ENCODE data around the gene ELF3.
"Not testable (repeated sequence)": the region's sequence is repeated elsewhere in the genome, so short reads cannot be mapped to it uniquely, and the experiment has no call there.

Gene ELF3

DNA sequence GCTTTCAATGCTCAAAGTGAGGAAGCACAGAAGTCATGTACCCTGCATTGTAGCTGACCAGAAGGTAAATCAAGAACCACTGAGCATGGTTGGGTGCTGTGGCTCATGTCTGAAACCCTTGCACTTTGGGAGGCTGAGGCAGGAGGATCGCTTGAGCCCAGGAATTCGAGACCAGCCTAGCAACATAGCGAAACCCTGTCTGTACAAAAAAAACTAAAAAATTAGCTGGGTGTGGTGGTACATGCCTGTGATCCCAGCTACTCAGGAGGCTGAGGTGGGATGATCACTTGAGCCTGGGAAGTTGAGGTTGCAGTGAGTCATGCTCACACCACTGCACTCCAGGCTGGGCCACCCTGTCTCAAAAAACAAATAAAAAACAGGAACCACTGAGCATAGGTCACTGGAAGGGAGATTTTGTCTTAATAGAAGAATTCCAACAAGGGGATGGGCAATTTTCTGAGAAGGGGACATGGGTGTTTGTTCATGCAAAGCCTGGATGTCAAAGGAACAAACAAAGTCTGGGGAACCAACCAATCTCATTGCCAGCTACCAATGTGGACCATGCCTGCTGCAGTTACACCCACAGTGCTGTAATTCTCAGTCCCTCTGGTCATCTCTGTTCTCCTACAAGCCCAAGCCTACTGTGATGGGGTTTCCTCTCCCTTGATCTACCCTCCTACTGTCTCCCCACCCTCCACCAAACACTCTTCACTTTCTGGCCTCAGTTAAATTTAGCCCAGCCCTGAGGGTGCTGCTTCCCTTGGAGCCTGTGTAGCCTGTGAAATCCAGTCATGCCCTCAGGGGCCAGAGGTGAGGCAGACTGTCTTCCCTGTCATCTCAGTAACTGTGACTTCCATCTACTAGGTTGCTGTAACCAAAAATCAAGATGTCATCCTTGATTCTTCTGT is 47.9 kb downstream of the ELF3 start:
- no peak overlapping the region for H3K4me2 ChIP-seq
- no peaks in the 10 kb centered on the region for H4K20me1 ChIP-seq (ENCODE audit: insufficient read depth)
- TF ChIP-seq, protein P1, sequence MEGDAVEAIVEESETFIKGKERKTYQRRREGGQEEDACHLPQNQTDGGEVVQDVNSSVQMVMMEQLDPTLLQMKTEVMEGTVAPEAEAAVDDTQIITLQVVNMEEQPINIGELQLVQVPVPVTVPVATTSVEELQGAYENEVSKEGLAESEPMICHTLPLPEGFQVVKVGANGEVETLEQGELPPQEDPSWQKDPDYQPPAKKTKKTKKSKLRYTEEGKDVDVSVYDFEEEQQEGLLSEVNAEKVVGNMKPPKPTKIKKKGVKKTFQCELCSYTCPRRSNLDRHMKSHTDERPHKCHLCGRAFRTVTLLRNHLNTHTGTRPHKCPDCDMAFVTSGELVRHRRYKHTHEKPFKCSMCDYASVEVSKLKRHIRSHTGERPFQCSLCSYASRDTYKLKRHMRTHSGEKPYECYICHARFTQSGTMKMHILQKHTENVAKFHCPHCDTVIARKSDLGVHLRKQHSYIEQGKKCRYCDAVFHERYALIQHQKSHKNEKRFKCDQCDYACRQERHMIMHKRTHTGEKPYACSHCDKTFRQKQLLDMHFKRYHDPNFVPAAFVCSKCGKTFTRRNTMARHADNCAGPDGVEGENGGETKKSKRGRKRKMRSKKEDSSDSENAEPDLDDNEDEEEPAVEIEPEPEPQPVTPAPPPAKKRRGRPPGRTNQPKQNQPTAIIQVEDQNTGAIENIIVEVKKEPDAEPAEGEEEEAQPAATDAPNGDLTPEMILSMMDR (conservative IDR thresholded peaks at IDR 0.05; ENCODE audit: low read depth, low read length) = no peak
- H3K4me3 ChIP-seq (IDR thresholded peaks at IDR 0.05; ENCODE audit: insufficient read depth, low read depth, low read length) = no peak overlapping the region
- no peak overlapping the region for H2AFZ ChIP-seq (ENCODE audit: low read depth)
- H3K27ac ChIP-seq = no peak overlapping the region
- H3K4me1 ChIP-seq (ENCODE audit: low read depth, poor library complexity, severe bottlenecking) = no peaks in the 10 kb centered on the region
- no peaks in the 10 kb centered on the region for H3K27me3 ChIP-seq (ENCODE audit: insufficient read depth, low read depth)
- no peaks in the 10 kb centered on the region for H3K79me2 ChIP-seq (ENCODE audit: insufficient read depth, low read depth)
- H3K36me3 ChIP-seq (ENCODE audit: insufficient read depth) = no peaks in the 10 kb centered on the region
- H3K9ac ChIP-seq = no peak overlapping the region

DNA sequence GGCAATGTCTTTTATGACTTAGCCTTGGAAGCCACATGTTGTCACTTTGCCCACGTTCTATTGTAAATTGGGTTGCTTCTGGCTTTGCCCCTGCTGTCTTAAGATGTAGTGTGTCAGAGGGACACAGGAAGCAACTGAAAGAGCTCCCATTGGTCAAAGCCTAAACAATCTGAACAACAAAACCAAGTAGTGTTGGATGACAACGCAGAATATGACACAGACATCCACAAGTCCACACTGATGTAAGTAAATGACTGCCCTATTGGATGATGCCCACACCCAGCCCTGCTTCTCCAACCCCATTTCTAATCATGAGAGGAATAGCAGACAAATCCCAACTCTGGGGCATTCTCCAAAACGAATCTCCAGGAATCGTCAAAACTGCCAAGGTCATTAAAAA is 50.7 kb downstream of the ELF3 start:
- Histone ChIP-seq H3K27ac (no peak overlapping the region), H3K4me1 (ENCODE audit: low read depth, poor library complexity, severe bottlenecking) (no peaks in the 10 kb centered on the region), H4K20me1 (ENCODE audit: insufficient read depth) (no peaks in the 10 kb centered on the region), H3K36me3 (ENCODE audit: insufficient read depth) (no peaks in the 10 kb centered on the region), H2AFZ (ENCODE audit: low read depth) (no peak overlapping the region), H3K9ac (no peak overlapping the region), H3K79me2 (ENCODE audit: insufficient read depth, low read depth) (no peaks in the 10 kb centered on the region), H3K4me2 (no peak overlapping the region), H3K27me3 (ENCODE audit: insufficient read depth, low read depth) (no peaks in the 10 kb centered on the region), H3K4me3 (IDR thresholded peaks at IDR 0.05; ENCODE audit: insufficient read depth, low read depth, low read length) (no peak overlapping the region)
- TF ChIP-seq, protein P1 (conservative IDR thresholded peaks at IDR 0.05; ENCODE audit: low read depth, low read length) = no peak

DNA sequence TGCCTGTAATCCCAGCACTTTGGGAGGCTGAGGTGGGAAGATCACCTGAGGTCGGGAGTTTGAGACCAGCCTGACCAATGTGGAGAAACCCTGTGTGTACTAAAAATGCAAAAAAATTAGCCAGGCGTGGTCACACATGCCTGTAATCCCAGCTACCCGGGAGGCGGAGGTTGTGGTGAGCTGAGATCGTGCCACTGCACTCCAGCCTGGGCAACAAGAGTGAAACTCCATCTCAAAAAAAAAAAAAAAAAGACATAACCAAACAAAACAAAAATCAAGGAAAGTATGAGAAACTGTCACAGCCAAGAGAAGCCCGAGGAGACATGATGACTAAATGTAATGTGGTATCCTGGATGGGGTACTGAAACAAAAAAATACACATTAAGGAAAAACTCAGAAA is 51.4 kb downstream of the ELF3 start:
- H3K9ac ChIP-seq; H3K27me3 ChIP-seq (ENCODE audit: insufficient read depth, low read depth); H3K4me1 ChIP-seq (ENCODE audit: low read depth, poor library complexity, severe bottlenecking); H2AFZ ChIP-seq (ENCODE audit: low read depth); H3K27ac ChIP-seq; H3K4me3 ChIP-seq (IDR thresholded peaks at IDR 0.05; ENCODE audit: insufficient read depth, low read depth, low read length); H4K20me1 ChIP-seq (ENCODE audit: insufficient read depth); H3K36me3 ChIP-seq (ENCODE audit: insufficient read depth); H3K4me2 ChIP-seq; H3K79me2 ChIP-seq (ENCODE audit: insufficient read depth, low read depth): not testable (repeated sequence)

DNA sequence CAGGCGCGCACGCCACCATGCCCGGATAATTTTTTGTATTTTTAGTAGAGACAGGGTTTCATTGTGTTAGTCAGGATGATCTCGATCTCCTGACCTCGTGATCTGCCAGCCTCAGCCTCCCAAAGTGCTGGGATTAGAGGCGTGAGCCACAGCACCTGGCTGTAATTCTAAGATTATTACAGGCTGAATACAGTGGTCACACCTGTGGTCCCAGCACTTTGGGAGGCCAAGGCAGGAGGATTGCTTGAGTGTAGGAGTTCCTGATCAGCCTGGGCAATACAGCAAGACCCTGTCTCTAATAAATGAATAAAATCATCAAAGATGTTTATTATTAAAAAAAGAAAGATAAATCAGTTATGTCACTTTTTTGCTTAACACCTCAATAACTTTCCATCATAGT is 52.2 kb downstream of the ELF3 start:
- not testable (repeated sequence) for H3K36me3 ChIP-seq (ENCODE audit: insufficient read depth); H3K27ac ChIP-seq; H3K4me1 ChIP-seq (ENCODE audit: low read depth, poor library complexity, severe bottlenecking); H3K9ac ChIP-seq; H3K79me2 ChIP-seq (ENCODE audit: insufficient read depth, low read depth); H4K20me1 ChIP-seq (ENCODE audit: insufficient read depth); H3K4me3 ChIP-seq (IDR thresholded peaks at IDR 0.05; ENCODE audit: insufficient read depth, low read depth, low read length); H3K27me3 ChIP-seq (ENCODE audit: insufficient read depth, low read depth); H3K4me2 ChIP-seq; H2AFZ ChIP-seq (ENCODE audit: low read depth)

DNA sequence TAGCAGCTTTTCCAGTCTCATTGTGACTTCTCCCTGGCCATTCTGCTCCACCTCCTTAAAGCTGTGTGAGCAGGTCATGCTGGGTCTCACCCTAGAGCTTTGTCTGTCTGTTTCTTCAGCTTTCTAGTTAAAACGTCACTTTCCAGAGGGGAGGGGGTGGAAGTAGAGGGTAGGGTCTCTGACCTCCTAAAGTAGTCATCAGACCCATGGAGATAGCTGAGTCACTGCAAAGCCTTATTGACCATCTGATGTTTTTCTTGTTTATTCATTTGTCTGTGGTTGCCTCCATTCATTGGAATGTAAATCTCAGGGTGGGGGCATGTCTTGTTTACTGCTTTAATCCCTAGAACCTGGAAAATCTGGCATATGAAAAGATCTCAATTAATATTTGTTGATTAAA is 52.7 kb downstream of the ELF3 start:
- no peaks in the 10 kb centered on the region for H4K20me1 ChIP-seq (ENCODE audit: insufficient read depth)
- no peaks in the 10 kb centered on the region for H3K4me1 ChIP-seq (ENCODE audit: low read depth, poor library complexity, severe bottlenecking)
- TF ChIP-seq, protein P1 (conservative IDR thresholded peaks at IDR 0.05; ENCODE audit: low read depth, low read length) = no peak
- H3K79me2 ChIP-seq (ENCODE audit: insufficient read depth, low read depth) = no peaks in the 10 kb centered on the region
- no peaks in the 10 kb centered on the region for H3K36me3 ChIP-seq (ENCODE audit: insufficient read depth)
- no peaks in the 10 kb centered on the region for H3K27me3 ChIP-seq (ENCODE audit: insufficient read depth, low read depth)
- H3K27ac ChIP-seq = no peak overlapping the region
- H3K9ac ChIP-seq = no peak overlapping the region
- no peak overlapping the region for H3K4me2 ChIP-seq
- H2AFZ ChIP-seq (ENCODE audit: low read depth) = no peak overlapping the region
- H3K4me3 ChIP-seq (IDR thresholded peaks at IDR 0.05; ENCODE audit: insufficient read depth, low read depth, low read length) = no peak overlapping the region

DNA sequence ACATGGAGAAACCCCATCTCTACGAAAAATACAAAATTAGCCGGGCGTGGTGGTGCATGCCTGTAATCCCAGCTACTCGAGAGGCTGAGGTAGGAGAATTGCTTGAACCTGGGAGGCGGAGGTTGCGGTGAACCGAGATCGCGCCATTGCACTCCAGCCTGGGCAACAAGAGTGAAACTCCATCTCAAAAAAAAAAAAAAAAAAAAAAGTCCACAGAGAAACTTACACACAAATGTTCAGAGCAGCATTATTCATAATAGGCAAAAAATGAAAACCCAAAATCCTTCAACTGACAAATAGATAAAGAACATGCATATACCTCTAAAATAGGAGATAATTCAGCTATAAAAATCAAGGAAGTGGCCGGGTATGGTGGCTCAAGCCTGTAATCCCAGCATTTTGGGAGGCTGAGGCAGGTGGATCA is 54.5 kb downstream of the ELF3 start:
- not testable (repeated sequence) for H3K4me2 ChIP-seq; H3K4me3 ChIP-seq (IDR thresholded peaks at IDR 0.05; ENCODE audit: insufficient read depth, low read depth, low read length); H3K36me3 ChIP-seq (ENCODE audit: insufficient read depth); H3K9ac ChIP-seq; H2AFZ ChIP-seq (ENCODE audit: low read depth); H4K20me1 ChIP-seq (ENCODE audit: insufficient read depth); H3K79me2 ChIP-seq (ENCODE audit: insufficient read depth, low read depth); H3K4me1 ChIP-seq (ENCODE audit: low read depth, poor library complexity, severe bottlenecking); H3K27me3 ChIP-seq (ENCODE audit: insufficient read depth, low read depth); H3K27ac ChIP-seq

Measured in KMS-11 (cell line).